Adrenal gland (tissue), 12 donors: ENCODE results near the gene RALB. TPM values are rescaled to one million over a fixed set of nuclear protein-coding genes. Genes with fewer than 3 reads are reported as not detected.
A peak's percentile ranks its signal among the peaks of the same experiment; 100 is the strongest.

Source experiments
- DNase-seq, 7 donors: peaks; one replicate each; pipeline ENCODE4 v3.0.0-alpha.2; 2019 to 2020
- H3K27ac ChIP-seq, 5 donors: fragments of 200-600 bp; sonication (generic) in 4 of 5; 1 replicate in 3 of 5; 2 replicates in 2 of 5; pipeline versions ENCODE4 v1.5.1 to v1.8.0; 2016 to 2020; ENCODE audit warnings: mild to moderate bottlenecking in 1 of 5
- H3K27me3 ChIP-seq: fragments of 200-600 bp; 2 replicates; pipeline ENCODE4 v1.8.0; 2021
- H3K36me3 ChIP-seq, 2 donors: fragments of 200-600 bp; replicated peaks in 1 of 2; 1 replicate in 1 of 2; 2 replicates in 1 of 2; pipeline versions ENCODE4 v1.5.1 to v1.8.0; 2018 to 2022
- H3K4me1 ChIP-seq, 2 donors: fragments of 200-600 bp; replicated peaks in 1 of 2; 1 replicate in 1 of 2; 2 replicates in 1 of 2; pipeline versions ENCODE4 v1.5.1 to v1.8.0; 2018 to 2021
- H3K4me3 ChIP-seq, 4 donors: fragments of 200-600 bp; sonication (generic) in 3 of 4; one replicate each; pipeline ENCODE4 v1.5.1; 2016 to 2018
- H3K9me3 ChIP-seq, 3 donors: fragments of 200-600 bp; sonication (generic) in 1 of 3; replicated peaks in 1 of 3; 1 replicate in 2 of 3; 2 replicates in 1 of 3; pipeline versions ENCODE4 v1.5.1 to v1.8.0; 2016 to 2021
- CTCF ChIP-seq, 6 experiments: fragments of 450-650 bp in 4 of 6; fragments of 200-600 bp in 2 of 6; sonication (generic) in 1 of 6; IDR thresholded peaks; 1 replicate in 5 of 6; 2 replicates in 1 of 6; pipeline versions ENCODE4 v1.5.1 to v1.8.0; 2016 to 2021; ENCODE audit warnings: antibody characterized with exemption in 6 of 6, mild to moderate bottlenecking in 2 of 6, moderate library complexity in 1 of 6
- POLR2A ChIP-seq, 2 donors: fragments of 450-650 bp; IDR thresholded peaks; one replicate each; pipeline ENCODE4 v1.6.1; 2017; ENCODE audit warnings: antibody characterized with exemption in 2 of 2, mild to moderate bottlenecking in 2 of 2, moderate library complexity in 1 of 2
- WGBS, 4 donors: extraction: QIAGEN DNeasy Blood & Tissue Kit in 2 of 4; methylation state at CpG; one replicate each; pipeline versions ENCODE4 v1.1.5 to v1.1.7; 2013 to 2017; 5-methylcytosine and 5-hydroxymethylcytosine counted together
- intact Hi-C, 2 donors: fragments of 100-400 bp; cut with DNase I; formaldehyde crosslinking; loops; one replicate each; pipeline versions ENCODE4 v1.14.1 to v1.15.0; 2022 to 2023
- polyA plus RNA-seq, 3 donors: library from polyadenylated mRNA; stranded (reverse); fragments of 200-250 nt in 2 of 3; fragments of 350-450 nt in 1 of 3; fragmentation: Illumina TruSeq in 1 of 3; extraction: RNeasy Lipid Tissue Mini Kit (QIAGEN cat#74804) in 1 of 3; gene quantifications; one replicate each; pipeline ENCODE4 v1.2.3, GENCODE V29; 2013 to 2014
- total RNA-seq, 9 donors: library from RNA; depleted of rRNA in 4 of 9; stranded (reverse); fragments of >200 nt in 4 of 9; fragments of 120-200 nt in 1 of 9; fragmentation: NEBNext Ultra II Directional in 1 of 9; extraction: Animal tissue kit (Norgen Biotek cat#: 25700) in 1 of 9; gene quantifications; one replicate each; pipeline versions ENCODE4 v1.1.0 to v1.2.4, GENCODE V29; 2013 to 2023
- donor health status: healthy with polysubstance abuse.
- donor health status: Bipolar disorder and iron deficiency.
- donor health status: DM: yes; HTN: yes; CAD: no.
- donor health status: DM: no; HTN: no; CAD: no.
- donor health status: DM: no; HTN: no; CAD: no.
- donor health status: DM: yes; HTN: yes; CAD: no.

Gene RALB
- total and polyA plus RNA-seq, 12 donors = 20.7 to 94.3 (median 51.6) TPM

GRCh38 chr2:120253021-120253882, 600 bp downstream of the RALB start:
- intact Hi-C loops = no loop called here
- peak; percentile 74 to 91 (median 86) for DNase-seq
- no peaks in the 10 kb centered on the region for H3K9me3 ChIP-seq
- H3K36me3 ChIP-seq = no peaks in the 10 kb centered on the region
- TF ChIP-seq CTCF (IDR thresholded peaks at IDR 0.05) = peak in 5 of 6 experiments; percentile 24 to 48 (median 30)
- peak; percentile 30 to 62 for TF ChIP-seq POLR2A (IDR thresholded peaks at IDR 0.05)
- no peaks in the 10 kb centered on the region for H3K27me3 ChIP-seq
- 0 to 1% (median 0%) methylated on average over 35 to 59 of the region's 60 CpGs for WGBS, 4 donors
- peaks cover 20 to 49% of the 10 kb centered on the region in 2 donors for H3K4me1 ChIP-seq
- peak overlapping the region; percentile 36 to 98 (median 58) for H3K4me3 ChIP-seq
- peak overlapping the region; percentile 66 to 99 (median 73) for H3K27ac ChIP-seq

- H3K27ac ChIP-seq = peak overlapping the region in 1 of 5 donors; percentile 93
- TF ChIP-seq CTCF (IDR thresholded peaks at IDR 0.05) = no peak
- no peak for TF ChIP-seq POLR2A (IDR thresholded peaks at IDR 0.05)
- no peaks in the 10 kb centered on the region for H3K36me3 ChIP-seq
- no peaks in the 10 kb centered on the region for H3K9me3 ChIP-seq
- intact Hi-C loops = no loop called here
- peaks cover 20 to 50% of the 10 kb centered on the region in 2 donors for H3K4me1 ChIP-seq
- H3K27me3 ChIP-seq = no peaks in the 10 kb centered on the region
- 71 to 78% (median 73%) methylated on average over 8 of the region's 8 CpGs for WGBS, 4 donors
- peak overlapping the region in 1 of 4 donors; percentile 98 for H3K4me3 ChIP-seq
- DNase-seq = no peak
These were observed 1.5 kb downstream of the RALB start for GRCh38 chr2:120254178-120254577.

- 73 to 84% (median 78%) methylated on average over 6 of the region's 6 CpGs for WGBS, 4 donors
- intact Hi-C loops = no loop called here
- TF ChIP-seq POLR2A (IDR thresholded peaks at IDR 0.05) (no peak), CTCF (IDR thresholded peaks at IDR 0.05) (no peak)
- no peaks in the 10 kb centered on the region for H3K36me3 ChIP-seq
- H3K4me1 ChIP-seq = peaks cover 20 to 50% of the 10 kb centered on the region in 2 donors
- no peak overlapping the region for H3K4me3 ChIP-seq
- no peak for DNase-seq
- H3K9me3 ChIP-seq = no peaks in the 10 kb centered on the region
- no peak overlapping the region for H3K27ac ChIP-seq
- H3K27me3 ChIP-seq = no peaks in the 10 kb centered on the region
These were observed 2.4 kb downstream of the RALB start for GRCh38 chr2:120255071-120255470.

GRCh38 chr2:120255986-120256650, 3.5 kb downstream of the RALB start:
- TF ChIP-seq CTCF (IDR thresholded peaks at IDR 0.05) (no peak), POLR2A (IDR thresholded peaks at IDR 0.05) (no peak)
- Histone ChIP-seq H3K4me1 (peaks cover 20 to 50% of the 10 kb centered on the region in 2 donors), H3K4me3 (no peak overlapping the region), H3K27me3 (no peaks in the 10 kb centered on the region), H3K9me3 (no peaks in the 10 kb centered on the region), H3K36me3 (no peaks in the 10 kb centered on the region), H3K27ac (no peak overlapping the region)
- WGBS, 4 donors = 62 to 77% (median 66%) methylated on average over 8 to 9 of the region's 9 CpGs
- DNase-seq = no peak
- intact Hi-C loops = no loop called here
